Fibroblast of mammary gland (primary cell): Measurements from ENCODE around the gene RTL10.

ENCODE experiments used
- DNase-seq: peaks from one replicate; pipeline ENCODE4 v3.0.0-alpha.2; 2010; ENCODE audit warnings: low read depth
- H3K4me3 ChIP-seq: 2 replicates; pipeline ENCODE4 v1.5.1; 2011; ENCODE audit warnings: low read depth, mild to moderate bottlenecking, low read length, moderate library complexity; ENCODE audit not compliant: control insufficient read depth
- CTCF ChIP-seq: conservative IDR thresholded peaks from 2 replicates; pipeline ENCODE4 v1.5.1; 2011; ENCODE audit warnings: low read depth, low read length, inconsistent platforms; ENCODE audit not compliant: control insufficient read depth, insufficient read depth

Gene RTL10

GRCh38 chr22:19888131-19888746, 33.6 kb upstream of the RTL10 start:
- TF ChIP-seq CTCF = no peak
- no peak overlapping the region for H3K4me3 ChIP-seq
- no peak for DNase-seq

DNA sequence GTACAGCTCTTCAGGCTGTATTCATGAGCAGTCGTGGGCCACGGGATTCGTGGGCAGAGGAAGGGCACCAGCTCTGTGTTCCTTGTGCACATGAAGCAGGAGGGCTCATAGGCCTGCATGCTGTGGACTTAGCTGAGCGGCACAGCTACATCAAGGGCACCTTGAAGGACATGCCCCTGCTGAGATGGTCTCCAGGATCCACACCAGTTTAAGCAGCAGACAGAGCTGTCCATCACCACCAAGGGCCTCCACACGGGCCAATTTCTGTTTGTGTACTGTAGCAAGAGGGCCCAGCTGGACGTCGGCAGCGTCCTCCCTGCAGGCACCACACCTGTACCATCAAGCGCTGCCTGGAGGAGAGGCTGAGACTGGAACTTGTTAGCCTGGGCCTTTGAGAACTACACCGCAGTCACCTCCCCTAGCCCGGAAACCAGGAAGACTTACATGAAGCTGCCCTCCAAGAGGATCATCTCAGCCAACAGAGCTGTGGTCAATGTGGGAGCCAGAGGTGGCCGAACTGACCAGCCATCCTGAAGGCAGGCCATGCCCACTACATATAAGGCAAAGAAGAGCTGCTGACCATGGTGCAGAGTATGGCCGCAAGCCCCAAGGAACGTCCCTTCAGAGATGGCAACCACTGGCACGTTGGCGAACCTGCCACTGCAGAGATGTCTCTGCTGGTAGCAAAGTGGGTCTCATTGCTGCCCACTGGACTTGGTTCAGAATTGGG, 32.7 kb upstream of the RTL10 start:
- H3K4me3 ChIP-seq = no peak overlapping the region
- TF ChIP-seq CTCF = no peak
- DNase-seq = no peak

DNA sequence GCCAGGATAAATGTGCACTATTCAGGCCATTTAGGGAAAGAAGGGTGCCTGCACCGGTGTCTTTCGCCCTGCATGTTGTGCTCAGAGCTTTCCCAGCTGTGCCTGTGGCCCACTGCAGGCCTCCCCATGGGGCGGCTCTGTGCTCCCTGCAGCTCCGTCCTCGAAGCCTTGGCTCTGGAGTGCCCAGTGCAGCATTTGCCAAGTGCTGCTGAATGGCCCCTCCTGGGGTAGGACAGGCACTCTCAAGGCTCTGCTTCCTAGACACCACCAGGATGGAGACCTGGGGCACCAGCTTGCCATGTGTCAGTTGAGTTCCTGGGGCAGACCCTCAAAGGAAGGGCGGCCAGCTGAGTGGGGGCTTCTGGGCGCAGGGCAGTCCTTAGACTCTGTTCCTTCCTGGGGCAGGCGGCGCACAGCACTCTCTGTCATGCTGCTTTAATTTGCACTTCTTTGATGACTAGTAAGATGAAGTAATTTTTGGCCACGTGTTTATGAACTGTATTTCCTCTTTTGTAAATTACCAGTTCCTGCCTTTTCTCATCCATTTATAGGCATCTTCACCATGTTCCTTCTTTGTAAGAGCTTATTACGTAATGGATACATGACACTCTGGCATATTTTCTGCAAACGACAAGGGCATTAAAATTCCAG, 32.1 kb upstream of the RTL10 start:
- TF ChIP-seq CTCF = no peak
- peak; percentile 85 for DNase-seq
- H3K4me3 ChIP-seq = no peak overlapping the region

DNA sequence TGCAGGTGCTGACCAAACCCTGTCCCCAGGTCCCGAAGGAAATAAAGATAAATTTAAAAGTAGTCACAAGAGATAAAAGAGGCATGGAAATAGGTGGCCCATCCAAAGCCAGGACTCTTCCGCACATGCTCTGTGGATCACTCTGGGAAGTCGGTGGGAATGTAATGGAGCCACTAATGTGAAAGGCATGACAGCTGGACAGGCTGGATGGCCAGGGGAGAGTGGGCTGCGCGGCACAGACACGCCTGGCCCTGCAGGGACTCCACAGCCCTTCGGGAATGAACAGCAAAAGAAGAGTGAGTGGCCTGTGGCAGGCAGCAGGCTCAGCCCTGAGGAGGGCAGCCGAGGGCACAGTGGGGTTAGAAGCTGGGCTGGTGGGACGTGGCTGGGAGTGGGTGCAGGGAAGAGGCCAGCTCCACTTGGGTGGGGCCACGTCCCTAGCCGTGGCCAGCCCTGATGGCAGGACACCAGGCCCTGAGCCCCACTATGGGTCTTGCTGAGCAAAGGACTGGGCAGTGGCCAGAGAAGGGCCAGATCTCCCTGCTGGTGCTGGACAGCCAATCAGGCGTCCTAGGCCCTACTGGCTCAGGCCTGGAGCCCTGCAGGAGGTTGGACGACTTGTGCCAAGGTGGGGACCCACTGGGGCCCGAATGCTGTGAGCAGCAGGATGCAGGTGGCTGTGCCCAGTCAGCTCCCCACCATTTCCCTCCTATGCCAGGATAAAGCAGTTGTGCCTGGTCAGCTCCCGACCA, 31.3 kb upstream of the RTL10 start:
- H3K4me3 ChIP-seq = no peak overlapping the region
- no peak for TF ChIP-seq CTCF
- DNase-seq = no peak

GRCh38 chr22:19884954-19885751, 30.5 kb upstream of the RTL10 start:
- no peak overlapping the region for H3K4me3 ChIP-seq
- DNase-seq = no peak
- no peak for TF ChIP-seq CTCF
